Activated B cell treated with CpG ODN at 0.5 μM for 24 hours (primary cell): ENCODE measurements around the gene KDM2A. TPM values are rescaled to one million over a fixed set of nuclear protein-coding genes. Genes with fewer than 3 reads are reported as not detected.

Experiments
- ATAC-seq: fragments of 200-7000 bp; cut with Tn5 transposase; one replicate; pipeline ENCODE4 v1.10.0; 2021; ENCODE audit warnings: low read depth, mild to moderate bottlenecking, moderate library complexity
- CTCF ChIA-PET: fragments of 350-600 bp; sonication (Branson Sonifier 250); formaldehyde crosslinking; loops from one replicate; lab custom pipeline; 2021; ENCODE audit warnings: antibody characterized with exemption; lab: Charles Lee
- POLR2A ChIA-PET: fragments of 350-600 bp; sonication (Branson Sonifier 250); formaldehyde crosslinking; loops from one replicate; lab custom pipeline; 2021; ENCODE audit warnings: antibody characterized with exemption; lab: Charles Lee
- DNase-seq: peaks from one replicate; pipeline ENCODE4 v3.0.0; 2022
- H3K27ac Mint-ChIP-seq: one replicate; pipeline ENCODE4 v1.8.0; 2020; ENCODE audit warnings: mixed read lengths
- H3K27me3 Mint-ChIP-seq: one replicate; pipeline ENCODE4 v1.8.0; 2021; ENCODE audit warnings: mixed read lengths
- H3K36me3 Mint-ChIP-seq: one replicate; pipeline ENCODE4 v1.8.0; 2021; ENCODE audit warnings: low read depth, mixed read lengths
- H3K4me1 Mint-ChIP-seq: one replicate; pipeline ENCODE4 v1.8.0; 2021; ENCODE audit warnings: mixed read lengths
- H3K4me3 Mint-ChIP-seq: one replicate; pipeline ENCODE4 v1.8.0; 2020; ENCODE audit warnings: mild to moderate bottlenecking, mixed read lengths
- H3K9me3 Mint-ChIP-seq: one replicate; pipeline ENCODE4 v1.8.0; 2020; ENCODE audit warnings: mixed read lengths
- intact Hi-C: fragments of 100-400 bp; cut with micrococcal nuclease; formaldehyde crosslinking; loops from one replicate; pipeline ENCODE4 v1.15.1; 2024
- total RNA-seq: library from RNA; stranded (reverse); gene quantifications from 2 replicates; pipeline ENCODE4 v1.2.3, GENCODE V29; 2022
- TF ChIP-seq, protein P1 (sequence below): fragments of 200-600 bp; IDR thresholded peaks from one replicate; pipeline ENCODE4 v1.8.0; 2022; ENCODE audit warnings: antibody characterized with exemption, mild to moderate bottlenecking

The KDM2A gene
- total RNA-seq, 1 donor from 2014 or later, result 160 TPM

- Mint-ChIP-seq H3K4me1 (peaks cover 3% of the 10 kb centered on the region), H3K27ac (no peak within 1 kb of the TSS), H3K4me3 (peak within 1 kb of the TSS; percentile 19), H3K36me3 (peaks cover 36% of the 10 kb centered on the region), H3K27me3 (no peaks in the 10 kb centered on the region), H3K9me3 (no peaks in the 10 kb centered on the region)
- TF ChIP-seq, protein P1, sequence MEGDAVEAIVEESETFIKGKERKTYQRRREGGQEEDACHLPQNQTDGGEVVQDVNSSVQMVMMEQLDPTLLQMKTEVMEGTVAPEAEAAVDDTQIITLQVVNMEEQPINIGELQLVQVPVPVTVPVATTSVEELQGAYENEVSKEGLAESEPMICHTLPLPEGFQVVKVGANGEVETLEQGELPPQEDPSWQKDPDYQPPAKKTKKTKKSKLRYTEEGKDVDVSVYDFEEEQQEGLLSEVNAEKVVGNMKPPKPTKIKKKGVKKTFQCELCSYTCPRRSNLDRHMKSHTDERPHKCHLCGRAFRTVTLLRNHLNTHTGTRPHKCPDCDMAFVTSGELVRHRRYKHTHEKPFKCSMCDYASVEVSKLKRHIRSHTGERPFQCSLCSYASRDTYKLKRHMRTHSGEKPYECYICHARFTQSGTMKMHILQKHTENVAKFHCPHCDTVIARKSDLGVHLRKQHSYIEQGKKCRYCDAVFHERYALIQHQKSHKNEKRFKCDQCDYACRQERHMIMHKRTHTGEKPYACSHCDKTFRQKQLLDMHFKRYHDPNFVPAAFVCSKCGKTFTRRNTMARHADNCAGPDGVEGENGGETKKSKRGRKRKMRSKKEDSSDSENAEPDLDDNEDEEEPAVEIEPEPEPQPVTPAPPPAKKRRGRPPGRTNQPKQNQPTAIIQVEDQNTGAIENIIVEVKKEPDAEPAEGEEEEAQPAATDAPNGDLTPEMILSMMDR, result no peak
- intact Hi-C loops, result no loop called here
- ChIA-PET POLR2A (interaction anchor here (0.6 to 2.9 kb wide), 10 partner anchors 9 to 184 kb away, joined by 3 to 13 read pairs (median 3); partner anchors contain the start of genes ANKRD13D, KDM2A and POLD4), CTCF (interaction anchor here (1.1 kb wide), 1 partner anchor 79 kb away, joined by 3 read pairs; no protein-coding TSS in a partner anchor)
- peak; percentile 89 for ATAC-seq
- DNase-seq, result peak; percentile 46
Observed at GRCh38 chr11:67303132-67303834, 184.2 kb downstream of the KDM2A start, which contains the start of gene SSH3. Gene SSH3, plus strand, starts transcription at chr11:67303530. Its CDS starts 96 bp downstream, at chr11:67303626.

DNA sequence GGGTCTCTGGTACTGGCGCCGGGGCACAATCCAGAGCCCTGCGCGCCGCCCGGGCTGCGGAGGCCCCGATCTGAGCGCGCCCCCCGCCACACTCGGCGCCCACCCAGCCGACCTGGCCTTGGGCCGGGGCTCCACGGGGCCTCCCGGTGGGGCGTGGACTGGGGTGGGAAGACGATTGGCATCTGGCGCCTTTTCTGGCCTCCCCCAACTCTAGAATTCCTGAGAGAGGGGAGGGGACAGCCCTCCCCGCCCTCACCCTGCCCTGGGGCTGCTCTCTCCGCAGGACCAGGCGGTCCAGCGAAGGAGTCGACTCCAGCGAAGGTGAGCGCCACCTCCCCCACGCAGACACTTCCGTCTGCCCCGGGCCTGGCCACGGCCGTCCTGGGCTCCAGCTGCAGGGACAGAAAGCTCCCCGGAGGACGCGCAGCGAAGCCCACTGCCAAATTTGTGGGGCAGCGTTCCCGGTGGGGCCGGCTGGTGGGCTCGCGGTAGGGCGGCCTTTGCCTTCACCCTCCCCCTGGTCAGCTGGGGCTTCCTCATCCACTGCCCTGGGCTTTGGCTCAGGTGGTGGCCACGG lies 184.9 kb downstream of the KDM2A start:
- H3K36me3 Mint-ChIP-seq, result peaks cover 30% of the 10 kb centered on the region
- H3K4me3 Mint-ChIP-seq, result no peak overlapping the region
- no peaks in the 10 kb centered on the region for H3K27me3 Mint-ChIP-seq
- DNase-seq (no peak), ATAC-seq (peak; percentile 10)
- intact Hi-C loops, result no loop called here
- CTCF ChIA-PET, result interaction anchor here (1.1 kb wide), 1 partner anchor 79 kb away, joined by 3 read pairs; no protein-coding TSS in a partner anchor
- H3K9me3 Mint-ChIP-seq, result no peaks in the 10 kb centered on the region
- peaks cover 2% of the 10 kb centered on the region for H3K4me1 Mint-ChIP-seq
- POLR2A ChIA-PET, result interaction anchor here (0.9 to 2.9 kb wide), 4 partner anchors 10 to 36 kb away, joined by 3 to 13 read pairs (median 4); partner anchors contain the start of gene ANKRD13D
- TF ChIP-seq, protein P1, result no peak
- no peak overlapping the region for H3K27ac Mint-ChIP-seq

DNA sequence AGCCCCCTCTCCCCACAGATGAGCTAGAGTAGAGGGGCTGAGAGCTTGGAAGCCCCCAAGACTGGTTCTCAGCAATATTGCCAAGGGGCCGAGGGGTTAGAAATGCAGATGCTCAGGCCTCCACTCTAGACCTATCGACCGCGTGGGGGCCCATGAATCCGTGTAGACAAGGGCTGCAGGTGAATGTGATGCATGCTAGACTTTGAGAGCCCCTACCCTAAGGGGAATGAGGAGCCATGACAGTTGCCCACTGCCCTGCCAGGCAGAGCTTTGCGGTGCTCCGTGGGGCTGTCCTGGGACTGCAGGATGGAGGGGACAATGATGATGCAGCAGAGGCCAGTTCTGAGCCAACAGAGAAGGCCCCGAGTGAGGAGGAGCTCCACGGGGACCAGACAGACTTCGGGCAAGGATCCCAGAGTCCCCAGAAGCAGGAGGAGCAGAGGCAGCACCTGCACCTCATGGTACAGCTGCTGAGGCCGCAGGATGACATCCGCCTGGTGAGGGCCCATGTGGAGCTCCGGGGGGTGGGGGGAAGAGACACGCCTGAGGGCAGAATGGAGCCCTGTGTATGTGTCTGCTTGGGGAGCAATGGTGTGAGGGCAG lies 185.5 kb downstream of the KDM2A start:
- Mint-ChIP-seq H3K36me3 (peaks cover 23% of the 10 kb centered on the region), H3K27ac (no peak overlapping the region), H3K9me3 (no peaks in the 10 kb centered on the region), H3K4me3 (no peak overlapping the region), H3K4me1 (peaks cover 2% of the 10 kb centered on the region), H3K27me3 (no peaks in the 10 kb centered on the region)
- ATAC-seq, result no peak
- no peak for DNase-seq
- ChIA-PET POLR2A (interaction anchor here (0.7 to 2.9 kb wide), 3 partner anchors 16 to 78 kb away, joined by 3 to 13 read pairs (median 9); partner anchors contain the start of gene ANKRD13D), CTCF (no interaction called here)
- TF ChIP-seq, protein P1, result no peak
- intact Hi-C loops, result no loop called here

- no peak overlapping the region for H3K27ac Mint-ChIP-seq
- peaks cover 2% of the 10 kb centered on the region for H3K4me1 Mint-ChIP-seq
- no peaks in the 10 kb centered on the region for H3K27me3 Mint-ChIP-seq
- H3K9me3 Mint-ChIP-seq, result no peaks in the 10 kb centered on the region
- TF ChIP-seq, protein P1, result no peak
- CTCF ChIA-PET, result interaction anchor here (0.8 to 1.0 kb wide), 2 partner anchors 10 to 43 kb away, joined by 3 read pairs; no protein-coding TSS in a partner anchor
- ATAC-seq (no peak), DNase-seq (no peak)
- no peak overlapping the region for H3K4me3 Mint-ChIP-seq
- intact Hi-C loops, result no loop called here
- POLR2A ChIA-PET, result interaction anchor here (1.1 kb wide), 1 partner anchor 14 kb away, joined by 4 read pairs; no protein-coding TSS in a partner anchor
- peaks cover 8% of the 10 kb centered on the region for H3K36me3 Mint-ChIP-seq
Observed at GRCh38 chr11:67306769-67307544, 187.9 kb downstream of the KDM2A start.
